ENCODE data around the gene LRTM2. TPM values are rescaled to one million over a fixed set of nuclear protein-coding genes. Genes with fewer than 3 reads are reported as not detected.

Gene LRTM2
- total RNA-seq, 2 experiments from 2014 or later, result 0.11 TPM; not detected in 1

DNA sequence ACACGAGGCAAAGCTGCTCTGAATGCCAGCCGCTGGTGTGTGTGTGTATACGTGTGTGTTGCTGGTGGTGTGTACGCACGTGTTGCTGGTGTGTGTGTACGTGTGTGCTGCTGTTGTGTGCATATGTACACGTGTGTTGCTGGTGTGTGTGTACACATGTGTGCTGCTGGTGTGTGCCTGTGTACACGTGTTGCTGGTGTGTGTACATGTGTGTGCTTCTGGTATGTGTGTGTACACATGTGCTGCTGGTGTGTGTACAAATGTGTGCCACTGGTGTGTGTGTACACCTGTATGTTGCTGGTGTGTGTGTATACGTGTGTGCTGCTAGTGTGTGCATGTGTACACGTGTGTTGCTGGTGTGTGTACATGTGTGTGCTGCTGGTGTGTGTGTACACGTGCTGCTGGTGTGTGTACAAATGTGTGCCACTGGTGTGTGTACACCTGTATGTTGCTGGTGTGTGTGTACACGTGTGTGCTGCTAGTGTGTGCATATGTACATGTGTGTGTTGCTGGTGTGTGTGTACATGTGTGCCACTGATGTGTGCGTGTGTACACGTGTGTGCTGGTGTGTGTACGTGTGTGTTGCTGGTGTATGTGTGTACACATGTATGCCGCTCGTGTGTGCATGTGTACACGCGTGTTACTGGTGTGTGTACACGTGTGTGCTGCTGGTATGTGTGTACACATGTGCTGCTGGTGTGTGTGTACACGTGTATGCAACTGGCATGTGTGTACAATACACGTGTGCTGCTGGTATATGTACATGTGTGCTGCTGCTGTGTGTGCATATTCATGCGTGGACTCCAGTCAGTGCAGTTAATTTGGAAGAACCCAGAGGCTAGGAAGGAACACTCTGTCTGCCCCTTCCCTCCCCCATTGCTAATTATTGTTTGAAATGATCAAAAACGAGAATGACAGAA is 50.9 kb downstream of the LRTM2 start:
- Mint-ChIP-seq H3K4me1 (ENCODE audit: low read depth) (no peaks in the 10 kb centered on the region), H3K27ac (no peak overlapping the region), H3K27me3 (peaks cover 23% of the 10 kb centered on the region), H3K36me3 (ENCODE audit: low read depth) (no peaks in the 10 kb centered on the region), H3K9me3 (peaks cover 8% of the 10 kb centered on the region), H3K4me3 (no peak overlapping the region)
- Histone ChIP-seq H3K4me1 (ENCODE audit: insufficient read depth, low read length) (no peaks in the 10 kb centered on the region), H3K27ac (ENCODE audit: low read depth in 1 of 2, low read length in 2 of 2) (no peak overlapping the region), H3K27me3 (ENCODE audit: control insufficient read depth in 1 of 2, insufficient read depth in 2 of 2, low read length in 2 of 2) (peaks cover 0 to 9% of the 10 kb centered on the region in 2 experiments), H3K4me3 (ENCODE audit: low read length) (no peak overlapping the region), H3K9me3 (ENCODE audit: control insufficient read depth in 1 of 2, insufficient read depth in 1 of 2, low read length in 2 of 2) (peaks cover 0 to 4% of the 10 kb centered on the region in 2 experiments), H3K36me3 (ENCODE audit: insufficient read depth, low read length) (no peaks in the 10 kb centered on the region)
- TF ChIP-seq, protein P1, sequence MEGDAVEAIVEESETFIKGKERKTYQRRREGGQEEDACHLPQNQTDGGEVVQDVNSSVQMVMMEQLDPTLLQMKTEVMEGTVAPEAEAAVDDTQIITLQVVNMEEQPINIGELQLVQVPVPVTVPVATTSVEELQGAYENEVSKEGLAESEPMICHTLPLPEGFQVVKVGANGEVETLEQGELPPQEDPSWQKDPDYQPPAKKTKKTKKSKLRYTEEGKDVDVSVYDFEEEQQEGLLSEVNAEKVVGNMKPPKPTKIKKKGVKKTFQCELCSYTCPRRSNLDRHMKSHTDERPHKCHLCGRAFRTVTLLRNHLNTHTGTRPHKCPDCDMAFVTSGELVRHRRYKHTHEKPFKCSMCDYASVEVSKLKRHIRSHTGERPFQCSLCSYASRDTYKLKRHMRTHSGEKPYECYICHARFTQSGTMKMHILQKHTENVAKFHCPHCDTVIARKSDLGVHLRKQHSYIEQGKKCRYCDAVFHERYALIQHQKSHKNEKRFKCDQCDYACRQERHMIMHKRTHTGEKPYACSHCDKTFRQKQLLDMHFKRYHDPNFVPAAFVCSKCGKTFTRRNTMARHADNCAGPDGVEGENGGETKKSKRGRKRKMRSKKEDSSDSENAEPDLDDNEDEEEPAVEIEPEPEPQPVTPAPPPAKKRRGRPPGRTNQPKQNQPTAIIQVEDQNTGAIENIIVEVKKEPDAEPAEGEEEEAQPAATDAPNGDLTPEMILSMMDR (IDR thresholded peaks at IDR 0.05), result no peak
- ChIA-PET CTCF (no interaction called here), POLR2A (no interaction called here)
- ATAC-seq (ENCODE audit: poor library complexity) (no peak), DNase-seq (no peak)
- intact Hi-C loops (cut with DNase I, micrococcal nuclease), result no loop called here

DNA sequence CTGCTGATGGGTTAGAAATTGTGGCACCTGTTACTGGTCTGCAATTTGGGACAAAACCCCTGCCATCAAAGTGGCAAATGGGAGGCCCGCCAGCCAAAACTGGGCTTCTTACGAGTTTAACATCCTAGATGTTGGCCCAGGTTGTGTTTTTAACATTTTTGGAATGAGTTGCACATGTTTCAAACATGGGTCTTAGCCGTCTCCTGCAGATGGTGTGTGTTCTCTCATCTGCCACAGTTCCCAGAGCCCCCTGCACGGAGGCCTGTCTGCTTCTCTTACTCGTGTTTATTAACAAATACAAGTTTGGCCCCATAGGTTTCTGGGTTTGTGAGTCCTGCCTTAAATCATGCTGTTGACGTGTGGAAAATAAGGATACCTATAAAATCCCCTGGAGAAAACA is 51.6 kb downstream of the LRTM2 start:
- peaks cover 8% of the 10 kb centered on the region for H3K9me3 Mint-ChIP-seq
- no peaks in the 10 kb centered on the region for H3K4me1 Mint-ChIP-seq (ENCODE audit: low read depth)
- ATAC-seq (ENCODE audit: poor library complexity), result no peak
- no peak overlapping the region for H3K4me3 ChIP-seq (ENCODE audit: low read length)
- intact Hi-C loops (cut with DNase I, micrococcal nuclease), result no loop called here
- peaks cover 0 to 9% of the 10 kb centered on the region in 2 experiments for H3K27me3 ChIP-seq (ENCODE audit: control insufficient read depth in 1 of 2, insufficient read depth in 2 of 2, low read length in 2 of 2)
- peaks cover 17% of the 10 kb centered on the region for H3K27me3 Mint-ChIP-seq
- POLR2A ChIA-PET, result no interaction called here
- DNase-seq, result no peak
- CTCF ChIA-PET, result no interaction called here
- H3K27ac ChIP-seq (ENCODE audit: low read depth in 1 of 2, low read length in 2 of 2), result no peak overlapping the region
- H3K27ac Mint-ChIP-seq, result no peak overlapping the region
- no peaks in the 10 kb centered on the region for H3K36me3 ChIP-seq (ENCODE audit: insufficient read depth, low read length)
- TF ChIP-seq, protein P1 (IDR thresholded peaks at IDR 0.05), result no peak
- no peaks in the 10 kb centered on the region for H3K36me3 Mint-ChIP-seq (ENCODE audit: low read depth)
- H3K4me1 ChIP-seq (ENCODE audit: insufficient read depth, low read length), result no peaks in the 10 kb centered on the region
- H3K4me3 Mint-ChIP-seq, result no peak overlapping the region
- H3K9me3 ChIP-seq (ENCODE audit: control insufficient read depth in 1 of 2, insufficient read depth in 1 of 2, low read length in 2 of 2), result peaks cover 0 to 4% of the 10 kb centered on the region in 2 experiments

DNA sequence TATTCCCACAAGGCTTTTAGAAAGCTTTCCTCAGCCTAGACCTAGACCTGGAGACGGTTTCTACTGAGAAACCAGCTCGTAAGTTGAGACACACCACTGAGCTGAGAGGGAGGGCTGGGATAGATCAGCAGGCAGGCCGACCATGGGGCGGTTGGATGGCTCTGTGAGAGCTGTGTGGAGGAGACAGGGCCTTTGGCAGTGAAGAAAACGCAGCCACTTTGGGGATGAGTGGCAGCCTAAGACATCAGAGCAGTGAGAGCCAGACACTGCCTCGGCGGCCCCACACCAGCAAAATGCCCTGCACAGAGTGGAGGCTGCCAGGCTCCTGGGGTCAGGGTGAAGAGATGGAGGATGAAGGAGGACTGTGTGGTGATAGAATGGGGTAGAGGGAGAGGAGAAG is 52.1 kb downstream of the LRTM2 start:
- peaks cover 8% of the 10 kb centered on the region for H3K9me3 Mint-ChIP-seq
- Histone ChIP-seq H3K9me3 (ENCODE audit: control insufficient read depth in 1 of 2, insufficient read depth in 1 of 2, low read length in 2 of 2) (peaks cover 0 to 4% of the 10 kb centered on the region in 2 experiments), H3K27me3 (ENCODE audit: control insufficient read depth in 1 of 2, insufficient read depth in 2 of 2, low read length in 2 of 2) (peaks cover 0 to 9% of the 10 kb centered on the region in 2 experiments), H3K27ac (ENCODE audit: low read depth in 1 of 2, low read length in 2 of 2) (no peak overlapping the region), H3K4me3 (ENCODE audit: low read length) (no peak overlapping the region), H3K36me3 (ENCODE audit: insufficient read depth, low read length) (no peaks in the 10 kb centered on the region), H3K4me1 (ENCODE audit: insufficient read depth, low read length) (no peaks in the 10 kb centered on the region)
- TF ChIP-seq, protein P1 (IDR thresholded peaks at IDR 0.05), result no peak
- intact Hi-C loops (cut with DNase I, micrococcal nuclease), result no loop called here
- H3K27me3 Mint-ChIP-seq, result peaks cover 13% of the 10 kb centered on the region
- no peaks in the 10 kb centered on the region for H3K36me3 Mint-ChIP-seq (ENCODE audit: low read depth)
- H3K4me1 Mint-ChIP-seq (ENCODE audit: low read depth), result no peaks in the 10 kb centered on the region
- no peak for DNase-seq
- CTCF ChIA-PET, result no interaction called here
- no peak overlapping the region for H3K27ac Mint-ChIP-seq
- ATAC-seq (ENCODE audit: poor library complexity), result no peak
- POLR2A ChIA-PET, result no interaction called here
- no peak overlapping the region for H3K4me3 Mint-ChIP-seq
